ENCODE data around the gene HSPB7. TPM values are rescaled to one million over a fixed set of nuclear protein-coding genes. Genes with fewer than 3 reads are reported as not detected.
A peak's percentile ranks its signal among the peaks of the same experiment; 100 is the strongest.

The HSPB7 gene
- polyA plus RNA-seq, 1 donor (not counting 4 experiments of a cell fraction or from before 2014, with no cell fraction given) = 0.05 TPM

GRCh38 chr1:15966956-15967344, 50.9 kb downstream of the HSPB7 start:
- peaks cover 9% of the 10 kb centered on the region for H3K4me1 ChIP-seq (ENCODE audit: control insufficient read depth, extremely low read depth, insufficient read depth, low read length)
- H3K27me3 ChIP-seq (ENCODE audit: control insufficient read depth, extremely low read depth, insufficient read depth, low read length) = no peaks in the 10 kb centered on the region
- H3K36me3 ChIP-seq (ENCODE audit: control insufficient read depth in 2 of 2, extremely low read depth in 1 of 2, insufficient read depth in 2 of 2, low read length in 2 of 2) = peaks cover 10 to 23% of the 10 kb centered on the region in 2 experiments
- TF ChIP-seq EZH2 (IDR thresholded peaks at IDR 0.05; ENCODE audit: low read length) (no peak), CTCF (optimal IDR thresholded peaks at IDR 0.05 in 1 of 3, IDR thresholded peaks at IDR 0.05 in 1 of 3, conservative IDR thresholded peaks at IDR 0.05 in 1 of 3; ENCODE audit: extremely low read depth in 1 of 3, insufficient read depth in 2 of 3, low read length in 3 of 3) (no peak)
- H3K27ac ChIP-seq (ENCODE audit: control insufficient read depth, insufficient read depth, low read length) = no peak overlapping the region
- peaks cover 56% of the 10 kb centered on the region for H3K79me2 ChIP-seq (ENCODE audit: control insufficient read depth, insufficient read depth, low read length)
- no peak overlapping the region for H3K4me2 ChIP-seq (ENCODE audit: control insufficient read depth, extremely low read depth, insufficient read depth, low read depth, low read length)
- H3K9me1 ChIP-seq (ENCODE audit: control insufficient read depth, extremely low read depth, insufficient read depth, low read length) = no peaks in the 10 kb centered on the region
- no peak for FAIRE-seq
- no peaks in the 10 kb centered on the region for H3K9me3 ChIP-seq (ENCODE audit: control insufficient read depth, low read depth, low read length)
- H2AFZ ChIP-seq (ENCODE audit: control insufficient read depth, low read length) = no peak overlapping the region
- dilution Hi-C loops (cut with MboI; ENCODE audit: extremely low pct_ligation_motif_present, low sequenced_read_pairs) = no loop called here
- no peak overlapping the region for H3K9ac ChIP-seq (ENCODE audit: control insufficient read depth, extremely low read depth, insufficient read depth, low read length)
- no peak for DNase-seq (ENCODE audit: low read depth, low spot score)
- H4K20me1 ChIP-seq (ENCODE audit: control insufficient read depth, extremely low read depth, insufficient read depth, low read length) = no peaks in the 10 kb centered on the region
- no peak overlapping the region for H3K4me3 ChIP-seq (ENCODE audit: control insufficient read depth in 2 of 3, extremely low read depth in 1 of 3, insufficient read depth in 2 of 3, low read depth in 1 of 3, low read length in 3 of 3)

GRCh38 chr1:15966081-15966955, 51.5 kb downstream of the HSPB7 start:
- Histone ChIP-seq H3K27ac (ENCODE audit: control insufficient read depth, insufficient read depth, low read length) (peak overlapping the region; percentile 42), H3K9ac (ENCODE audit: control insufficient read depth, extremely low read depth, insufficient read depth, low read length) (peak overlapping the region; percentile 51)
- dilution Hi-C loops (cut with MboI; ENCODE audit: extremely low pct_ligation_motif_present, low sequenced_read_pairs) = no loop called here

More at GRCh38 chr1:15966081-15966955, 51.5 kb downstream of the HSPB7 start:
- H4K20me1 ChIP-seq (ENCODE audit: control insufficient read depth, extremely low read depth, insufficient read depth, low read length) = no peaks in the 10 kb centered on the region
- no peak overlapping the region for H3K4me3 ChIP-seq (ENCODE audit: control insufficient read depth in 2 of 3, extremely low read depth in 1 of 3, insufficient read depth in 2 of 3, low read depth in 1 of 3, low read length in 3 of 3)
- H3K4me1 ChIP-seq (ENCODE audit: control insufficient read depth, extremely low read depth, insufficient read depth, low read length) = peaks cover 9% of the 10 kb centered on the region
- no peak for DNase-seq (ENCODE audit: low read depth, low spot score)
- no peaks in the 10 kb centered on the region for H3K27me3 ChIP-seq (ENCODE audit: control insufficient read depth, extremely low read depth, insufficient read depth, low read length)
- peaks cover 57% of the 10 kb centered on the region for H3K79me2 ChIP-seq (ENCODE audit: control insufficient read depth, insufficient read depth, low read length)
- H3K36me3 ChIP-seq (ENCODE audit: control insufficient read depth in 2 of 2, extremely low read depth in 1 of 2, insufficient read depth in 2 of 2, low read length in 2 of 2) = peaks cover 8 to 18% of the 10 kb centered on the region in 2 experiments
- H3K9me3 ChIP-seq (ENCODE audit: control insufficient read depth, low read depth, low read length) = no peaks in the 10 kb centered on the region
- FAIRE-seq = no peak
- TF ChIP-seq EZH2 (IDR thresholded peaks at IDR 0.05; ENCODE audit: low read length) (no peak), CTCF (optimal IDR thresholded peaks at IDR 0.05 in 1 of 3, IDR thresholded peaks at IDR 0.05 in 1 of 3, conservative IDR thresholded peaks at IDR 0.05 in 1 of 3; ENCODE audit: extremely low read depth in 1 of 3, insufficient read depth in 2 of 3, low read length in 3 of 3) (no peak)
- no peak overlapping the region for H2AFZ ChIP-seq (ENCODE audit: control insufficient read depth, low read length)
- H3K9me1 ChIP-seq (ENCODE audit: control insufficient read depth, extremely low read depth, insufficient read depth, low read length) = no peaks in the 10 kb centered on the region
- peak overlapping the region; percentile 29 for H3K4me2 ChIP-seq (ENCODE audit: control insufficient read depth, extremely low read depth, insufficient read depth, low read depth, low read length)
